ENCODE measurements around the gene POLL. TPM values are rescaled to one million over a fixed set of nuclear protein-coding genes. Genes with fewer than 3 reads are reported as not detected.

Gene POLL
- total and polyA plus RNA-seq, 2 donors (not counting 1 experiment from before 2014, with no cell fraction given), result 10.9 to 15.7 TPM

- TF ChIP-seq CTCF (conservative IDR thresholded peaks at IDR 0.05 in 1 of 2, IDR thresholded peaks at IDR 0.05 in 1 of 2; ENCODE audit: low read depth in 1 of 2, low read length in 2 of 2) (no peak), EZH2 (IDR thresholded peaks at IDR 0.05; ENCODE audit: low read length, missing control alignments) (no peak)
- Histone ChIP-seq H3K9me3 (ENCODE audit: control insufficient read depth, insufficient read depth, low read depth, low read length) (no peaks in the 10 kb centered on the region), H3K27me3 (ENCODE audit: control insufficient read depth, insufficient read depth, low read length) (no peaks in the 10 kb centered on the region), H2AFZ (ENCODE audit: low read length) (no peak overlapping the region), H3K36me3 (ENCODE audit: control insufficient read depth, insufficient read depth, low read length) (no peaks in the 10 kb centered on the region), H3K27ac (ENCODE audit: insufficient read depth, low read length) (no peak overlapping the region), H3K4me3 (replicated peaks in 1 of 4; ENCODE audit: control extremely low read depth in 1 of 4, insufficient read depth in 1 of 4, low read depth in 3 of 4, low read length in 4 of 4) (no peak overlapping the region), H4K20me1 (ENCODE audit: control insufficient read depth, extremely low read depth, insufficient read depth, low read length) (no peaks in the 10 kb centered on the region), H3K9ac (ENCODE audit: insufficient read depth, low read length) (no peak overlapping the region), H3K4me2 (ENCODE audit: extremely low read depth, insufficient read depth, low read length) (no peak overlapping the region), H3K79me2 (ENCODE audit: control insufficient read depth, insufficient read depth, low read length) (no peaks in the 10 kb centered on the region), H3K4me1 (ENCODE audit: control insufficient read depth, extremely low read depth, insufficient read depth, low read length) (no peaks in the 10 kb centered on the region)
- DNase-seq (ENCODE audit: low read depth in 2 of 2), result no peak
Measured at GRCh38 chr10:101545898-101546297, 42.2 kb downstream of the POLL start.

- Histone ChIP-seq H3K9me3 (ENCODE audit: control insufficient read depth, insufficient read depth, low read depth, low read length) (no peaks in the 10 kb centered on the region), H3K27ac (ENCODE audit: insufficient read depth, low read length) (no peak overlapping the region), H3K4me3 (replicated peaks in 1 of 4; ENCODE audit: control extremely low read depth in 1 of 4, insufficient read depth in 1 of 4, low read depth in 3 of 4, low read length in 4 of 4) (no peak overlapping the region), H3K36me3 (ENCODE audit: control insufficient read depth, insufficient read depth, low read length) (peaks cover 1% of the 10 kb centered on the region), H3K27me3 (ENCODE audit: control insufficient read depth, insufficient read depth, low read length) (no peaks in the 10 kb centered on the region), H4K20me1 (ENCODE audit: control insufficient read depth, extremely low read depth, insufficient read depth, low read length) (no peaks in the 10 kb centered on the region), H3K4me1 (ENCODE audit: control insufficient read depth, extremely low read depth, insufficient read depth, low read length) (no peaks in the 10 kb centered on the region), H3K9ac (ENCODE audit: insufficient read depth, low read length) (no peak overlapping the region), H3K79me2 (ENCODE audit: control insufficient read depth, insufficient read depth, low read length) (no peaks in the 10 kb centered on the region), H3K4me2 (ENCODE audit: extremely low read depth, insufficient read depth, low read length) (no peak overlapping the region), H2AFZ (ENCODE audit: low read length) (no peak overlapping the region)
- TF ChIP-seq CTCF (conservative IDR thresholded peaks at IDR 0.05 in 1 of 2, IDR thresholded peaks at IDR 0.05 in 1 of 2; ENCODE audit: low read depth in 1 of 2, low read length in 2 of 2) (no peak), EZH2 (IDR thresholded peaks at IDR 0.05; ENCODE audit: low read length, missing control alignments) (no peak)
- no peak for DNase-seq (ENCODE audit: low read depth in 2 of 2)
Measured at GRCh38 chr10:101538446-101538845, 49.6 kb downstream of the POLL start.

- no peak for TF ChIP-seq EZH2 (IDR thresholded peaks at IDR 0.05; ENCODE audit: low read length, missing control alignments)
- peak in 1 of 2 donors; percentile 54 for TF ChIP-seq CTCF (conservative IDR thresholded peaks at IDR 0.05 in 1 of 2, IDR thresholded peaks at IDR 0.05 in 1 of 2; ENCODE audit: low read depth in 1 of 2, low read length in 2 of 2)
- DNase-seq (ENCODE audit: low read depth in 2 of 2), result peak in 1 of 2 donors; percentile 51
- Histone ChIP-seq H3K4me2 (ENCODE audit: extremely low read depth, insufficient read depth, low read length) (no peak overlapping the region), H3K4me1 (ENCODE audit: control insufficient read depth, extremely low read depth, insufficient read depth, low read length) (no peaks in the 10 kb centered on the region), H2AFZ (ENCODE audit: low read length) (no peak overlapping the region), H3K36me3 (ENCODE audit: control insufficient read depth, insufficient read depth, low read length) (peaks cover 1% of the 10 kb centered on the region), H3K9ac (ENCODE audit: insufficient read depth, low read length) (no peak overlapping the region), H3K27ac (ENCODE audit: insufficient read depth, low read length) (no peak overlapping the region), H3K27me3 (ENCODE audit: control insufficient read depth, insufficient read depth, low read length) (no peaks in the 10 kb centered on the region), H3K79me2 (ENCODE audit: control insufficient read depth, insufficient read depth, low read length) (no peaks in the 10 kb centered on the region), H4K20me1 (ENCODE audit: control insufficient read depth, extremely low read depth, insufficient read depth, low read length) (no peaks in the 10 kb centered on the region), H3K9me3 (ENCODE audit: control insufficient read depth, insufficient read depth, low read depth, low read length) (no peaks in the 10 kb centered on the region), H3K4me3 (replicated peaks in 1 of 4; ENCODE audit: control extremely low read depth in 1 of 4, insufficient read depth in 1 of 4, low read depth in 3 of 4, low read length in 4 of 4) (no peak overlapping the region)
Measured at GRCh38 chr10:101536800-101537199, 51.3 kb downstream of the POLL start.
